ENCODE results near the gene GPR101. TPM values are rescaled to one million over a fixed set of nuclear protein-coding genes. Genes with fewer than 3 reads are reported as not detected.
A peak's percentile ranks its signal among the peaks of the same experiment; 100 is the strongest.

GPR101 gene
- total RNA-seq, 6 experiments from 2014 or later = not detected

GRCh38 chrX:137051978-137052642, 18.3 kb upstream of the GPR101 start:
- intact Hi-C loops (cut with DNase I) = loop anchor here (10.0 kb wide), 1 partner anchor 97 kb away; no protein-coding TSS in a partner anchor
- DNase-seq (peak; percentile 59 to 72 (median 66)), ATAC-seq (peak; percentile 97 to 100 (median 99))
- Histone ChIP-seq H3K36me3 (no peaks in the 10 kb centered on the region), H3K27ac (no peak overlapping the region), H3K27me3 (no peaks in the 10 kb centered on the region), H3K4me1 (no peaks in the 10 kb centered on the region), H3K4me3 (peak overlapping the region; percentile 25 to 44 (median 40)), H3K9me3 (no peaks in the 10 kb centered on the region)
- TF ChIP-seq CTCF (IDR thresholded peaks at IDR 0.05) = peak; percentile 63 to 84 (median 79)
- TF ChIP-seq POLR2A (IDR thresholded peaks at IDR 0.05) = no peak
- 16% methylated on average over 4 of the region's 37 CpGs for WGBS (ENCODE audit: insufficient coverage, low coverage, low lambda C conversion rate, missing lambda C conversion rate)

GRCh38 chrX:137044893-137045292, 11.1 kb upstream of the GPR101 start:
- Histone ChIP-seq H3K4me3 (no peak overlapping the region), H3K27me3 (no peaks in the 10 kb centered on the region), H3K27ac (peak overlapping the region in 1 of 3 donors; percentile 13), H3K36me3 (no peaks in the 10 kb centered on the region), H3K9me3 (no peaks in the 10 kb centered on the region), H3K4me1 (no peaks in the 10 kb centered on the region)
- TF ChIP-seq POLR2A (IDR thresholded peaks at IDR 0.05) (no peak), CTCF (IDR thresholded peaks at IDR 0.05) (no peak)
- DNase-seq = peak in 1 of 3 donors; percentile 42
- ATAC-seq = peak; percentile 78 to 92 (median 82)
- intact Hi-C loops (cut with DNase I) = no loop called here
- 20% methylated on average over 3 of the region's 4 CpGs for WGBS (ENCODE audit: insufficient coverage, low coverage, low lambda C conversion rate, missing lambda C conversion rate)

GRCh38 chrX:137043736-137044135, 9.9 kb upstream of the GPR101 start:
- Histone ChIP-seq H3K4me1 (no peaks in the 10 kb centered on the region), H3K4me3 (no peak overlapping the region), H3K27ac (no peak overlapping the region), H3K9me3 (no peaks in the 10 kb centered on the region), H3K36me3 (no peaks in the 10 kb centered on the region), H3K27me3 (no peaks in the 10 kb centered on the region)
- TF ChIP-seq CTCF (IDR thresholded peaks at IDR 0.05) (no peak), POLR2A (IDR thresholded peaks at IDR 0.05) (no peak)
- ATAC-seq = no peak
- intact Hi-C loops (cut with DNase I) = no loop called here
- DNase-seq = no peak
- 60% methylated on average over 1 of the region's 1 CpG for WGBS (ENCODE audit: insufficient coverage, low coverage, low lambda C conversion rate, missing lambda C conversion rate)

GRCh38 chrX:137041329-137041728, 7.5 kb upstream of the GPR101 start:
- Histone ChIP-seq H3K4me3 (no peak overlapping the region), H3K27me3 (no peaks in the 10 kb centered on the region), H3K27ac (no peak overlapping the region), H3K4me1 (no peaks in the 10 kb centered on the region), H3K36me3 (no peaks in the 10 kb centered on the region), H3K9me3 (no peaks in the 10 kb centered on the region)
- no peak for ATAC-seq
- intact Hi-C loops (cut with DNase I) = no loop called here
- TF ChIP-seq CTCF (IDR thresholded peaks at IDR 0.05) (no peak), POLR2A (IDR thresholded peaks at IDR 0.05) (no peak)
- no peak for DNase-seq
- WGBS (ENCODE audit: insufficient coverage, low coverage, low lambda C conversion rate, missing lambda C conversion rate) = 62% methylated on average over 3 of the region's 3 CpGs
